ENCODE results near the gene CR1L.
"Not testable (repeated sequence)": the region's sequence is repeated elsewhere in the genome, so short reads cannot be mapped to it uniquely, and the experiment has no call there.

The CR1L gene

DNA sequence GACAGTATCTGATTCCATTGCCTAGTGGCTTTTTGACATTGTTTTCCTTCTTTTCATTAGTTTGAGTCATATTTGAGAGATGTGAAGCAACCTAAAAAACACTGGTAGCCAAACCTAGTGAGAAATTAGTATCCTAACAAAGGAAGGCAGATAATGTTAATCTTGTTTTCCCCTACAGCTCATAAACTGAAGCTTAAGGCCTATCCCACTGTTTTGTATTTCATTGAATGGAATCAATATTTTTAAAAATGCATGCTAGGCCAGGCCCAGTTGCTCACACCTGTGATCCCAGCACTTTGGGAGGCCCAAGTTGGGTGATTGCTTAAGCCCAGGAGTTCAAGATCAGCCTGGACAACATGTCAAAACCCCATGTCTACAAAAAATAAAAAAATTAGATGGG, 1.2 kb downstream of the CR1L start:
- DNase-seq (ENCODE audit: low read depth), result no peak

DNA sequence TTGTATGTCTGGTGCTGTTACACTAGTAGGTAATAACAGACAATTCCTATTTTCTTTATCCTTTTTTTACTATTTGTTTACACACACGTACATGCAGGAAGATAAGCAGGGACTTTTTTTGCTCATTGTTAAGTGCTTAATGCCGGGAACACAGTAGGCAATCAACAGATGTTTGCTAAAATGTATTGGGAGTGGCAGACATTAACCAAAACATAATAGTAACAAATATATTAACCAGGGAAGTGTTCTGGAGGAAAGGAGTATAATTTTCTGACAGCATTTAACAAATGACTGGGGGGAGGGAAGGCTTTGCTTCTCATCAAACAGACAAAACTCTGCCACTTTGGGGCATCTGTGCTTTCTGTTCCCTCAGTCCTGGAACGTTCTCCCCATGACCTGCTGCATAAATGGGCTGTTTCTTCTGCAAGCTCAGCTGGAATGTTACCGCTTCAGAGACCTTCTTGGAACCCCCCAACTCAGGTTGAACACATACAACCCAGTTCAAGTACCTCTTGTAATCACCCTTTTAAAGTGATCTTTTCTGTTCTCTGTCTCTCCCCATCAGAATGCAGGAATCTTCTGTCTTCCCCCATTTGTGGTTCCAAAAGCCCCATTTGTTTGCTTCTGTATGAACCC, 2.1 kb downstream of the CR1L start:
- no peak for DNase-seq (ENCODE audit: low read depth)

DNA sequence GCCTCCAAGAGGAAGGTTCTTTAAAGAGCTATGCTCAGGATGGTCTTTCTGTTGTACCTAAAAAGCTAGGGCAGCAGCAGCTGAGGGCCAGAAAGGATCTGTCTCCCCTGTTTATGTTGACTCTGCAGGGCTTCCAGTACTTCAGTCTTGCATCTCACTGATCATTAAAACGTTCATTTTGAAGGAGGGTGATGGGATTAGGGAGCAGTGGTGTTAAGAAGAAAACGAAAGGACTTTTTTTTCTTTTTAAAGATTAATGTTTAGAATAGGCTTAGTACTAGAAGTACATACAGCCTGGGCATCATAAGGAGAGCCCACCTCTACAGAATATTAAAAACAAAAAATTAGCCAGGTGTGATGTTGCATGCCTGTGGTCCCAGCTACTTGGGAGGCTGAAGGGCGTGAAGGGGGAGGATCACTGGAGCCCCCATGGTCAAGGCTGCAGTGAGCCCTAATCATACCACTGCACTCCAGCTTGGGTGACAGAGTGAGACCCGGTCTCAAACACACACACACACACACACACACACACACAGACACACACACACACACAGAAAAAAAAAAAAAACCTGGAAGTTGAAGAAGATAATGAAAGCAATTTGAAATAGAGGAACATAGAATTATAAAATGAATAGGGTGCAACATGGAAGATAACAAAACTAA, 2.9 kb downstream of the CR1L start:
- DNase-seq (ENCODE audit: low read depth), result no peak

DNA sequence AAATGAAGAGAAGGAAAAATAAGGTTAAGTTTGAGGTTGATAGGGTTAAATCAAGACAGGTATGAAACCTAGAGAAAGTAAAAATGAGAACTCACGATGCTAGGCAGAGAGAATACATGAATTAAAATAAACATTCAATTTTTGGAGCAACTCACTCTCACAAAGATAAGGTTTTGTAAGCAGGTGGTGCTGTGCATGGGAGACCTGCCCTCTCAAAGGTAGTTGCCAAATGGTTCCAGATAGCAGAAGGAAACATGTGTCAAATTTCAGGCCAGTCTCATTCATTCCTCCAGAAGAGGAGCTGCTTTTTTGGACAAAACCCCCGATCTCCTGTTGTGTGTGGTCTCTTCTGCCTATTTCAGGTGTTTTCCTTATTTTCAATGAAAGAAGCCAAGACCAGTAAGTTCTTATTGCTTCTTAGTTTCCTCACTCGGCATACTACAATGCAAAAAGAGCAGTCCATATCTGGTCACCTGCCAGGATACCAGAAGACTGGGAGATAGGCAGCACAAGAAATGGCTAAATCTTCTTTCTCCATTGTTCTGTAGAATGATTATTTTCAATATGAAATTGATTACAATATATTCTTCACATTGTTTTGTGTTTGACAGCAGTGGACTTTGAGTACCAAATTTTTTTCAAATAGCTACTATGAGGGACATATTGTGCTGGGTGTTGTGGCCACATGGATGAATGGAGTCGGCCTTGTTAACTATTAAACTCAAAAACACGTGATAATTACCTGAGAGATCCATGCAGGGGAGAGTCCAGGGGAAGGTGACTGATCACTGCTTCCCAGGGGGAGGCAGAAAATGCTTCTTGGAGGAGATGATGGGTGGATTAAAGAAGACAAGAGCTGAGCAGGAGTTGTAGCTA, 3.6 kb downstream of the CR1L start:
- DNase-seq (ENCODE audit: low read depth), result no peak

DNA sequence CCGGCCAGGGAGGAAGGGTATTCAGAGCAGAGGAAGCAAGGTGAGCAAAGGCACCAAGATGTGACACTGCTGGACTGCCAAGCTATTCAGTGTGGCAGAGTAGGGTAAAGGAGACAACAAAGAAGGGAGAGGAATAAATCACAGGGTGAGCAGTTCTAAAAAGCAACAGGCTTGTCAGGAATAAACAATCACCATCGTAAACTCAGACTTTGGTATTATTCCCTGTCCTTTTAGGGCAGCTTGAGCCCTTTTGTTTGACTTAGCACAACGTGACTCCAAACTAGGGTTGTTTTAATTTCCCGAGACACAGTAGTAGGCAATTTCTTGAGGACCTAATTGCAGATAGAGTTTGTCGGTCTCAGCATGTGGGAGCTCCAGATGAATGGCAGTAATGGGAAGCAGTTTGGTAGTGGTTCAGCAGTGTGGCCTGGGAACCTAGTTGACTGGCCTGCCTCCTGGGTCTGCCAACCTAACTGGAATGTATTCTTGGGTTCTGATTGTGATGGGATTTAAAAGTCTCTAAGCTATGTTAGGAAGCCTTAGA, 4.3 kb downstream of the CR1L start:
- DNase-seq (ENCODE audit: low read depth), result no peak

DNA sequence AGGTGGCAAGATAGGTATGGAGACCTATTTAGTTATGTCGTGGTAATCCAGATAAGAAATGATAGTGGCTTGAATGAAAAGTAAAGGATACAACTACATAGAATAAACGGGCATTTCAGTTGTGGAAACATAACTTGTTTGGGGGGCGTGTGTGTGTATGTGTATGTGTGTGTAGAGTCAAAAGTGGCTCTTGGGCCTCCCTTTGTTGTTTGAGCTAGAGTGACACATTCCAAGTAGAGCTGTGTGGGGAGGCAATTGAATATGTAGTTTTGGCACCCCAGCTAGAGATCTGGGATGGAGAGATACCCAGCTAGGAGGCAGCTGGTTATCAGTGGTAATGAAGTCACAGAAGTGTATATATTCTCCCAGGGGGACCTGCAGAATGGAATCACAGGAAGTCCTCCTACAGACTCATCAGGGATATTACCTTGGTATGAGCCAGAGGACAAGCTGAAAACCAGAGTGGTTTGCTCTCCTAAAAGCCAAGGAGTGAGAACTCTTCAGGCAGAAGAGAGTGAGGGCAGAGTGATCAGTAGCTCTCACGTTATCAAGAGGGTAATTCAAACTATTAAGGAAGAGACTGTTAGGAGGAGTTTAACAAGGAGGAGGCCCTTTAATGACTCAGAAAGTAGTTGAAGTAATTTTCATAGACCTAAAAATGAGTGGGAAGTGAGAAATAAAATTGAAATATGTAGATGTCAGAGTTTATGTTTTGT, 5.1 kb downstream of the CR1L start:
- no peak for DNase-seq (ENCODE audit: low read depth)

DNA sequence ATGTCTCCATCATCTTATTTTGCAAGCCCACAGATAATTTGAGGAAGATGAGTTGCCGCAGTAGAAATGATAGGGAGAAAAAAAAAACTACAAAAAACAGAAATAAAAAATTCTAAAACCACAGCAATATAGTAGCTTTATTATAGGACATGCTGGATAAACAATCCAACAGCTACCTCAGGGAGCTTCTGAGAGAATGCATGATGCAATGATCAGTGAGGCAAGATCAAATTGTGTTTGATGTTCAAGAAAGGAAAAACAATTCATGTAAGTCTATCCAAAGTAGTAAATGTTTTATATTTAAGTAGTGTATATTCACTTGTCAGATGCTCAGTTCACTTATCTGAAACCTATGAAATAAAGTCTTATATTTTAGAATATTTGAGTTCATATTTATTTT, 6.7 kb downstream of the CR1L start:
- no peak for DNase-seq (ENCODE audit: low read depth)

DNA sequence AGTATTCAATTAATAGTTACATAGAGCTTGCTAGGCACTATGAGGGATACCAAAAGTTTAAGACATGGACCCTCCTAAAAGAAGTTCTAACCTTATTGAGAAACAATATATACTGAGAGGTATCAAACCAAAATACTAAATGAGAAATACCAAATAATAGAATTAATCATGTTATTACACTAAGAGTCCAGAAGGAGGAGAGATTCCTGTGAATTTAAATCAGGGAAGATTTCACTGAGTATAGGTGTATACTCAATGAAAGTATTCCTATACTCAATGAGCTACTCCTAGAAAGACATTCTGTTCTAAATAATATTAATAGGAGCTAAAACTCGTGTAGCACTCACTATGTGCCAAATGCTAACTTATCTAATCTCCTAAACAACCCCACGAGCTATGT, 9.4 kb downstream of the CR1L start:
- no peak for DNase-seq (ENCODE audit: low read depth)

DNA sequence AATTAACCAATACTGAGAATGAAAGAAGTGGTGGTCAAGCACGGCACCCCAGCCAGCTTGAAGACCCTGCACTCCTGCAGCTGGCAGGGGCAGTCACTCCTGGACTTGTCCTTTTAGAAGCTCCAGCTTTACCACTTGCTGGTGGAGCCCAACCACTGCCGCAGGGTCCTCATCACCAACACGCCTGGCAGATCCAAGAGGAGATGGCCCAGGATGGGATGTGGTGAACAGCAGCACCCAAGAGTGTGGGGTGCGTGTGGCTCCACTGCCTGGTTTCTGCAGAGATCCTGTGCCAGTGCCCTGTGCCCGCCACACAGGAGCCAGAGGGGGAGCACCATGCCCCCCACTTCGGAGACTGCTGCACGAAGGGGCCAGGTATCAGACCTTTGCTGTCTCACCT, 13.5 kb downstream of the CR1L start:
- no peak for DNase-seq (ENCODE audit: low read depth)

DNA sequence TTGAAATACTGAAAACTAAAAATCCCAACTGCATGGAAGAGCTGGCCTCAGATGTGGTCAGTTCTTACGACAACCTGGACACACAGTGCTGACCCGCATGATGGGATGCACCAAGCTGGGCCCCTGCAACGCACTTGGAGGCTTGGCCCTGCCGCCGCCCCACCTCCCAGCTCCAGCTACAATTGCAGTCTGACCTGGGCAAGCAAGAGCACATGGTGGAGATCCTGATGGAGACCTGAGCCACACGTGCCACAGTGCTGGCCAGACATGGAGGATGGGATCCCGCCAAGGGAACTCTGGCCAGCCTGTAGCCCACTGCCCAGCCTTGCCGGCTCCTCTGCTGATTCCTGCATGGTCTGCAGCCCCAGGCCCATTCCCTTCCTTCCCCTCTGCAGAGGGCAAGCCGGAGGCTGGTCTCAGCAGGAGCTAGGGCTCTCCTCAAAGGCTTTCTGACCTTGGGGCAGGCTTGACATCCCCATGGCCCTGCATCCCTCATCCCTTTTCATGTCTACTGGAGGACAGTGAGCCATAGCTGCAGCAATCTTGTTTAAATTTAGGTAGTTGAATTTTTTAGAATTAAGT, 14.1 kb downstream of the CR1L start:
- no peak for DNase-seq (ENCODE audit: low read depth)

DNA sequence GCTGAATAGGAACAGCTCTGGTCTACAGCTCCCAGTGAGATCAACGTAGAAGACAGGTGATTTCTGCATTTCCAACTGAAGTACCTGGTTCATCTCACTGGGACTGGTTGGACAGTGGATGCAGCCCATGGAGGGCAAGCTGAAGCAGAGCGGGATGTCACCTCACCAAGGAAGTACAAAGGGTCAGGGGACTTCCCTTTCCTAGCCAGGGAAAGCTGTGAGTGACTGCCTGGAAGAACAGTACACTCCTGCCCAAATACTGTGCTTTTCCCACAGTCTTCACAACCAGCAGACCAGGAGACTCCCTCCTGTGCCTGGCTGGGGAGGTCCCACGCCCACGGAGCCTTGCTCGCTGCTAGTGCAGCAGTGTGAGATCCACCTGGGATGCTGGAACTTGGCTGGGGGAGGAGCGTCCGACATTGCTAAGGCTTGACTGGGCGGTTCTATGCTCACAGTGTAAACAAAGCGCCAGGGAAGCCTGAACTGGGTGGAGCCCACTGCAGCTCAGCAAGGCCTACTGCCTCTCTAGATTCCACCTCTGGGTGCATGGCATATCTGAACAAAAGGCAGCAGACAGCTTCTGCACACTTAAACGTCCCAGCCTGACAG, 14.7 kb downstream of the CR1L start:
- DNase-seq (ENCODE audit: low read depth), result no peak

DNA sequence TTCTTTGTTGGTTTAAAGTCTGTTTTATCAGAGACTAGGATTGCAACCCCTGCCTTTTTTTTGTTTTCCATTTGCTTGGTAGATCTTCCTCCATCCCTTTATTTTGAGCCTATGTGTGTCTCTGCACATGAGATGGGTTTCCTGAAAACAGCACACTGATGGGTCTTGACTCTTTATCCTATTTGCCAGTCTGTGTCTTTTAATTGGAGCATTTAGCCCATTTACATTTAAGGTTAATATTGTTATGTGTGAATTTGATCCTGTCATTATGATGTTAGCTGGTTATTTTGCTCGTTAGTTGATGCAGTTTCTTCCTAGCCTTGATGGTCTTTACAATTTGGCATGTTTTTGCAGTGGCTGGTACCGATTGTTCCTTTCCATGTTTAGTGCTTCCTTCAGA, 16.5 kb downstream of the CR1L start:
- DNase-seq (ENCODE audit: low read depth), result not testable (repeated sequence)

DNA sequence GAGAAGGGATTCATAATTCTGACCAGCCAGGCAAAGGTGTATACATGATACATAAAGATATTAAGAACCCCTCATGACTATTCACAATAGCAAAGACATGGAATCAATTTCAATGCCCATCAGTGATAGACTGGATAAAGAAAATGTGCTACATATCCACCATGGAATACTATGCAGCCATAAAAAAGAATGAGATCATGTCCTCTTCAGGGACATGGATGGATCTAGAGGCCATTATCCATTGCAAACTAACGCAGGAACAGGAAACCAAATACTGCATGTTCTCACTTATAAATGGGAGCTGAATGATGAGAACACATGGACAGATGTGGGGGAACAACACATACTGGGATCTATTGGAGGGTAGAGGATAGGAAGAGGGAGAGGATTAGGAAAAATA, 21.4 kb downstream of the CR1L start:
- DNase-seq (ENCODE audit: low read depth), result no peak

DNA sequence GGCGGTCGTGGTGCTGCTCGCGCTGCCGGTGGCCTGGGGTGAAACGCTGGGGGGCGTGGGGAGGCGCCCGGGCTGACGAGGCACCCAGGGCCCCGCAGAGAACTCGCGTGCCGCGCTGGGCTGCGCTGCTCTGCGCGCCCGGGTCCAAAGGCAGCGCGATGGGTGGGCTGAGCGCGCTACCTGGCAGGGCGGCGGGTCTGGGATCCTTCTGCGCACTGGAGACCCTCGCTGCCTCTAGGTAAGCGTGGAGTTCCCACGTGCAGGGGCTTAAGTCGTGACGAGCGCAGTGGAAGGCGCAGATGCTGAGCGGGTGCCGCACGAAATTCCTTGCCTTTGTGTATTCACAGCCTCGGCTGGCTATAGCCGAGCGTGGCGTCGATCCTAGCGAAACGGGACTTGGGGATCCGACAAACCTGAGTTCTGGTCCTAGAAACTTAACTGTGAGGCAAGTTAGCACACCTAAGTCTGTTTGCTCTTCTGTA, 24.6 kb downstream of the CR1L start:
- no peak for DNase-seq (ENCODE audit: low read depth)

DNA sequence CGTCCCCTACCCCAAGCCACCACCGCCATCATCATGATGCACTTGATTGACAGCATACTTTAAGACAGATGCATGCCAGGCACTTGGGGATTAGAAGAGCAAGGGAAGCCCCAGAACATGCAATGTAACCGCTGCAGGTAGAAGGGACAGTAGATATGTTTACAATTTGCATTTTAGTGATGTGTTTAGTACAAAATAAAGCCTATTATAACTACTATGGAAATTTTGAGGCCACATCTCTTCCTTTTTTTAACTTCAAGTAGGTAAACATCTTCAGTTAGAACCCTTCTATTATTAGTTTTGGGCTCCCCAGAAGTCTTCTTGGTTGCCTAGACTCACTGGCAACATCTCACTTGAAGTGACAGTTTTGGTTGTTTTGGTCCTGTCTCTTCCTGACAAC, 25.3 kb downstream of the CR1L start:
- DNase-seq (ENCODE audit: low read depth), result no peak

DNA sequence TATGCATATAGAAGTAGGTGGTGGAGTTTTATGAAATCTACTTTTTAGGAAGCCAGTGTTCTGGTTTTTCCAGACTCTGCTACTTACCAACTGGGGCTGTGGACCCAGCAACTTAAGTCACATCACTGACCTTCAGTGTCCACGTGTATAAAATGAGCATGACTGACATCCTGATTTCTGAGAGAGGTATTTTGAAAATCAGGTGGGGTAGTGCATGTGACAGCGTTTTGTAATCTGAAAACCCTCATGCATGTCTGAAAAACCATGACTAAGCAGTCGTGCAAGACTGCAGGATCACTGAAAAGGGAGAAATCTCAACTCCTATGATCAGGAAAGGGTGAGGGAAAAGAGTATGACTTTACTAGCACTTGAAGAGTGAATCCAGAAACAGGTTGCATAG, 26.1 kb downstream of the CR1L start:
- no peak for DNase-seq (ENCODE audit: low read depth)

DNA sequence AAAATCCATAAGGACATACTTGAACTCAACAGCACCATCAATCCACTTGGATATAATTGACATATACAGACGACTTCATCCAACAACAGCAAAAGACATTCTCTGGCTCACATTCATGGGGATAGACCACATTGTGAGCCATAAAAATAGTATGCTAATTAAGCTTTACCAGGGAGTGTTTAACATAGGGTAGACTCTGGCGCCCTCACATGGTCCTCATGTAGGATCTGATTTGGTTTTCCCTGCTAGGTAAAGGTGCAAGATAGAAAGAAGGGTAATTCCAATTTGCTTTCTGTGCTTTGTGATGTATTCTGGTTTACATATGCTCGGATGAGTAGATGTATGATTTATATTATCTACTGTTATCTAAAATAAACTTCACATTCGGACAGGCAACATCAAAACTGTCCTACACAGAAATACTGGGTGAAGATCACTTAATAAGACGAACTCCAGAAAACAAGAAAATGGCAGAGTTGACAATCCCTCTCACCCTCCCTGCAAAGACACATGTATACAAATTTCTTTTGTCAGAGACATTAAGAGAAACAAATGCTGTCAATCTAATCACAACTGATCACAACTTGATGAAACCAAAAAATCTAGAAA, 27.7 kb downstream of the CR1L start:
- DNase-seq (ENCODE audit: low read depth), result no peak

DNA sequence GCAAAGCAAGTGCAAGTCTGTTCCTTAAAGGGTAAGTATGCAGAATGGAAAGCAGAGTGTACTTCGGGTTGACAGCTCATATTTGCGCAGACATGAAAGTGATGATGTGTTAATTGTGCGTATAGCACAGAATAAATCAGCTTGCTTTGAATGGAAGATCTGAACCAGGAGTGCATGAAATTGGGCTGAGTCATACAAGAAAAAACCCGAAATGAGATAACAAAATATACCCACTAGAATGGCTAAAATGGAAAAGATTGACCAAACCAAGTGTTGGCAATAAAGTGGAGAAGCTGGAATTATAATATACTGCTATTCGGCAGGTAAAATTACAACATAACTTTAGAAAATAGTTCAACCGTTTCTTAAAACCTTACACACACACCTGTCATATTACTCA, 28.5 kb downstream of the CR1L start:
- no peak for DNase-seq (ENCODE audit: low read depth)

DNA sequence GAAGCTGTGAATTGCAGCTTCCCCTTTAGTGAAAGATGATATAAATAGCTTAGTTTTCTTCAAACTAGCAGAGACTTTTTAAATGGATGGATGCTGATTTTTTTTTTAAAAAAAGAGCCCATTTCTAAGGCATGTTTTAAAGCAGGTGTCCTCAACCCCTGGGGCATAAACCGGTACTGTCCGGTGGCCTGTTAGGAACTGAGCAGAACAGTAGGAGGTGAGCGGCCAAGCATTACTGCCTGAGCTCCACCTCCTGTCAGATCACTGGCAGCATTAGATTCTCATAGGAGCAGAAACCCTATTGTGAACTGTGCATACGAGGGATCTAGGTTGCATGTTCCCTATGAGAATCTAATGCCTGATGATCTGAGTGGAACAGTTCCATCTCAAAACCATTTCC, 31.2 kb downstream of the CR1L start:
- no peak for DNase-seq (ENCODE audit: low read depth)

DNA sequence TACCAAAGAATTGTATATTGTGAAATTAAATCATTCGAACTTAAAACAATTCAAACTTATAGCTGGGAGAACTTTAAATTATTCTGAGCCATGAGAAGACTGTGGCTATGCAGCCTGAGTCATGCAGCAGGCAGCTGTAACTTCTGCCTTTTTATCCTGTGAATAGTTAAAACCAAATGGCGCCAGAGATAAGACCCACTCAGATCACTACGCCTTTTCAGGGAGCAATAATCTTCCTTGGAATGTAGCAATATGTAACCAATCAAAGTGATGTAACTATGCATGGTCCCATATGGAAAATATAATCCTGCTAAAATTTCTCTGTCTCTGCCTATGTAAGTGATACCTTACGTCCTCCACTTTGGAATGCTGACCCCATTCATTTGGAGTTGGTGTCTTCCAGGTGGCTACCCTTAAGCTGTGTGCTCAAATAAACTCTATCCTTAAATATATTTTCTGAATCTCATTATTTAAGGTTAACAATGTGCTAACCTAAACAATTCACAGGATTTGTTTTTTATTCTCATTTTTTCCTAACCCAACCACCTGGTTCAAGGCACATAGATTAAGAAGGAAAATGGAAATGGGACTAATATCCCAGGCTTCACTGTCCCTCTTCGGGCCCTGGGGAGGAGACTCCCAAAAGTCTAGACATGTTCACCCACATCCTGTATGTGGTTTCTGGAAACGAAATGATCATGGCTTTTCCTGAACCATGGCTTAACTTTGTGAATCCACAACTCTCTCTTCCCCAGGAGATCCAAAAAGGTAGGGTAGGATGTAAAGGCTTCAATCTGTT, 35.9 kb downstream of the CR1L start:
- not testable (repeated sequence) for DNase-seq (ENCODE audit: low read depth)
